Posterior vena cava (tissue), 2 donors: ENCODE data around the gene KLHL5. TPM values are rescaled to one million over a fixed set of nuclear protein-coding genes. Genes with fewer than 3 reads are reported as not detected.
"Not testable (repeated sequence)": the region's sequence is repeated elsewhere in the genome, so short reads cannot be mapped to it uniquely, and the experiment has no call there.

Source experiments
- DNase-seq: peaks from one replicate; pipeline ENCODE4 v3.0.0-alpha.2; 2020; ENCODE audit warnings: low spot score
- intact Hi-C, 2 donors: fragments of 100-400 bp; cut with DNase I; formaldehyde crosslinking; loops; one replicate each; pipeline versions ENCODE4 v1.14.1 to v1.14.2; 2022 to 2023
- long read RNA-seq, 2 donors: library from polyadenylated mRNA; unstranded; transcript quantifications; one replicate each; pipeline ENCODE4 v2.0.0, GENCODE V29; 2020 to 2021
- total RNA-seq, 2 donors: library from RNA; stranded (reverse); fragmentation: NEBNext Ultra II Directional; extraction: Animal tissue kit (Norgen Biotek cat#: 25700); gene quantifications; one replicate each; pipeline ENCODE4 v1.2.1, GENCODE V29; 2021
- donor health status: DM: yes; HTN: yes; CAD: no.
- donor health status: DM: yes; HTN: yes; CAD: no.

The KLHL5 gene, protein sequence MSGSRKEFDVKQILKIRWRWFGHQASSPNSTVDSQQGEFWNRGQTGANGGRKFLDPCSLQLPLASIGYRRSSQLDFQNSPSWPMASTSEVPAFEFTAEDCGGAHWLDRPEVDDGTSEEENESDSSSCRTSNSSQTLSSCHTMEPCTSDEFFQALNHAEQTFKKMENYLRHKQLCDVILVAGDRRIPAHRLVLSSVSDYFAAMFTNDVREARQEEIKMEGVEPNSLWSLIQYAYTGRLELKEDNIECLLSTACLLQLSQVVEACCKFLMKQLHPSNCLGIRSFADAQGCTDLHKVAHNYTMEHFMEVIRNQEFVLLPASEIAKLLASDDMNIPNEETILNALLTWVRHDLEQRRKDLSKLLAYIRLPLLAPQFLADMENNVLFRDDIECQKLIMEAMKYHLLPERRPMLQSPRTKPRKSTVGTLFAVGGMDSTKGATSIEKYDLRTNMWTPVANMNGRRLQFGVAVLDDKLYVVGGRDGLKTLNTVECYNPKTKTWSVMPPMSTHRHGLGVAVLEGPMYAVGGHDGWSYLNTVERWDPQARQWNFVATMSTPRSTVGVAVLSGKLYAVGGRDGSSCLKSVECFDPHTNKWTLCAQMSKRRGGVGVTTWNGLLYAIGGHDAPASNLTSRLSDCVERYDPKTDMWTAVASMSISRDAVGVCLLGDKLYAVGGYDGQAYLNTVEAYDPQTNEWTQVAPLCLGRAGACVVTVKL
- 10 to 100 TPM; 39.1 to 51.7 TPM for total RNA-seq
- long read RNA-seq, donor 1, transcript KLHL5-205 (11 exons, 2,926 nt), result major isoform, 14 of 30 reads
- long read RNA-seq, donor 1, partial matches to known transcripts, result 8 of 30 reads
- long read RNA-seq, donor 1, other reads (novel, unspliced or antisense), result 7 of 30 reads
- long read RNA-seq, donor 2, partial matches to known transcripts, result 10 of 15 reads
- long read RNA-seq, donor 2, other reads (novel, unspliced or antisense), result 4 of 15 reads

DNA sequence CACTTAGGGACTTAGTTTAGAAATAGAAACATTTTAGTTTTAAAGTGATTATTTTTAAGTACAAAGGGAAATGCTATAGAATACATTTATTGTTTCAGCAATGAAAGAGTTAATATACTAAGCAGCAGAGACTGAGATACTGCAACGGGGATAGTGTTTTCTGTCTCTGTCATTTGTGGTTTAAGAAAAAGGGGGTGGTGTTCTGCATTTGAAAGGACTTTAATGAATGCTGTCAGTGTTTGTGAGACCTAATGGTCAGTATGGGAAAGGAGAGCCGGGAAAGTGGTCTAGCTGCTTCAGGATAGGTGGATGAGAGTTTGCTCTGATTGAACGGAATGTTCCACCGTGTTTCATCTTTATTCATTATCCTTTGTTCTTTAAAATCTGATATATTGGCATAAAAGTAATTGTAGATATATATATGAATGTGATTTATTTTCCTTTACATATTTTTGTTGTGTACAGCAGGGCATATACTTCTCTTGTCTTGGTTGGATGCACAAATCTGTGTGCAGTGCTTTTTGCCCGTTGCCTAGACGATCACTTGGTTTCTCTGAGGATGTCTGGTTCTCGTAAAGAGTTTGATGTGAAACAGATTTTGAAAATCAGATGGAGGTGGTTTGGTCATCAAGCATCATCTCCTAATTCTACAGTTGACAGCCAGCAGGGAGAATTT lies at the start of gene KLHL5:
TSS of gene KLHL5 (plus strand) at position 139 of the 676 bp plus-strand sequence. CDS start at position 560, 421 bp downstream.
- DNase-seq, result no peak
- intact Hi-C loops, result no loop called here

DNA sequence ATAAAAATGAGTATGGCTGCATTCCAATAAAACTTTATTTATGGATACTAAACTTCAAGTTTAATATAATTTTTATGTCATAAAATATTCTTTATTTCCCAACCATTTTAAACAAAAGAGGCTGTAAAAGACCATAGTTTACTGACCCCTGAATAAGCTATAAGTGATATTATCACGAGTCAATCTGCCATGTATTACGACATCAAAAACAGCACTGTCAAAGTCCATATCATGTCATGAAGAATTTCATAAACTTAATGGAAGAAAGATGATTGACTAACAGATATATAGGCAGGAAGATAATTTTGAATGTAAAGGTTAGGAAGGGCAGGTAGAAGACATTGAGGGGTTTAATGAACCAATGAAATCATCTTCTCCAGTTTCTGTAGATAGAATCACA lies 48.0 kb upstream of the KLHL5 start:
- no peak for DNase-seq
- intact Hi-C loops, result no loop called here

DNA sequence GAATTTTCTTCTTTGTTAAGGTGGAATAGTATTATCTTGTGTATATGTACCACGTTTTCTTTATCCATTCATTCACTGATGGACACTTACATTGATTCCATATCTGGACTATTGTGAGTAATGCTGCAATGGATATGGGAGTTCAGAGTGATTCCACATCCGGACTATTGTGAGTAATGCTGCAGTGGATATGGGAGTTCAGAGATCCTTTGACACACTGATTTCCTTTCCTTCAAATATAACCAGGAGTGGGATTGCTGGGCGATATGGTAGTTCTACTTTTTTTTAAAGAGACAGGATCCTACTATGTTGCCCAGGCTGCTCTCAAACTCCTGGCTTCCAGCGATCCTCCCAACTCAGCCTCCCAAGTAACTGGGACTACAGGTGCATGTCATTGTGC lies 41.9 kb upstream of the KLHL5 start:
- no peak for DNase-seq
- intact Hi-C loops, result no loop called here

DNA sequence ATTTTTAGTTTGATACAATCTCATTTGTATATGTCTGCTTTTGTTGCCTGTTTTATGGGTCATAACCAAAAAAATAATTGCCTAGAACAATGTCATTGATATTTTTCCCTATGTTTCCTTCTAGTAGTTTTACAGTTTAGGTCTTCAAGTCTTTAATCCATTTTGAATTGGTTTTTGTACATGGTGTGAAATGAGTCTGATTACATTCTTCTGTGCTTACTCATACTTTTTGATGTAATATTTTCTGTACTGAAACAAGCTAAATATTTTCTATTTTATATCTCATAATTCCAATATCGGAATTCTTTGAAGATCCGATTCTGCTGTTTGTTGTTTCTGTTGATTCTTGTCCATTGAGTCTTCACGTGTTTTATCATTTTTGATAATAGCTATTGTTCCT lies 40.4 kb upstream of the KLHL5 start:
- intact Hi-C loops, result no loop called here
- DNase-seq, result no peak

DNA sequence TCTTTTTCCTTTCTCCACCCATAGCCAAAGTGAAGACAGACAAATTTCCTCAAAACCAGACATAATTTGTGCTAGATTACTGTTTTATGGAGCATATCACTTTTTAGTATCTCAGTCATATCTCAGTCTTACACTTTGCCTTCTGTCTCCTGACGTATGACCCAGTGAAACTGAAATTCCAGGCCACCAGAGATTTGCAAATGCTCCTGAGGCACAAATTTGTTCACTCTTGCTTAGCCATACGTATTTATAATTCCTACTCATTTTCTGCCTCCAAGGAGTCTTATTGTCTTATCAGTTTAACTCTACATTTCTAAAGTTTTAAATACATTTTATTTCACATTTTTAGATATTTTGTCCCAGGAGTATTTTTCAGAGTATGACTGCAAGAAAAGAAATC lies 39.8 kb upstream of the KLHL5 start:
- no peak for DNase-seq
- intact Hi-C loops, result no loop called here

DNA sequence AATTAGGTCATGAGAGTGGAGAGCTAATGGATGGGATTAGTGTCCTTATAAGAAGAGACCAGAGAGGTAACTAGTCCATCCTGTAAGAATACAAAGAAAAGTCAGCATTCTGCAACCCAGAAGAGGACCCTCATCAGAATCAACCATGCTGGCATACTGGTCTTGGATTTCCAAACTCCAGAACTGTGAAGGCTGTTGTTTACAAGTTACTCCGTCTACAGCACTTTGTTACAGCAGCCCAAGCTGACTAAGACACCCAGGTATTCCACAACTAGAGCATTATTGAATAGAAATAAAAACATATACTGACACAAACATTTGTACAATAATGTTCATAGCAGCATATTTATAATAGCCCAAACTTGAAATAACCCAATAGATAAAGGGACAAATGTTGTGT lies 39.0 kb upstream of the KLHL5 start:
- no peak for DNase-seq
- intact Hi-C loops, result no loop called here

DNA sequence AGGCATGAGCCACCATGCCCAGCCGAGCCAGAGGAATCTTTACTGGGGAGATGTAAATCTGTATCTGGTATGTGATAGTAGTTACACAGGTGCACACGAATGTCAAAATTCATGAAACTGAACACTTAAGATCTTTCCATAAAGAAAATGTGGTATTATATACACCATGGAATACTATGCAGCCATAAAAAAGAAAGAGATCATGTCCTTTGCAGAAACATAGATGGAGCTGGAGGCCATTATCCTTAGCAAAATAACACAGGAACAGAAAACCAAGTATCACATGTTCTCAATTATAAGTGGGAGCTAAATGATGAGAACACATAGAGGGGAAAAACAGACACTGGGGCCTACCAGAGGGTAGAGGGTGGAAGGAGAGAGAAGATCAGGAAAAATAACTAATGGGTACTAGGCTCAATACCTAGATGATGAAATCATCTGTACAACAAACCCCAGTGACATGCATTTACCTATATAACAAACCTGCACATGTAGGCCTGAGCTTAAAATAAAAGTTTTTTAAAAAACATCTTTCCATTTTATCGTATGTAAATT lies 37.6 kb upstream of the KLHL5 start:
- no peak for DNase-seq
- intact Hi-C loops, result no loop called here

DNA sequence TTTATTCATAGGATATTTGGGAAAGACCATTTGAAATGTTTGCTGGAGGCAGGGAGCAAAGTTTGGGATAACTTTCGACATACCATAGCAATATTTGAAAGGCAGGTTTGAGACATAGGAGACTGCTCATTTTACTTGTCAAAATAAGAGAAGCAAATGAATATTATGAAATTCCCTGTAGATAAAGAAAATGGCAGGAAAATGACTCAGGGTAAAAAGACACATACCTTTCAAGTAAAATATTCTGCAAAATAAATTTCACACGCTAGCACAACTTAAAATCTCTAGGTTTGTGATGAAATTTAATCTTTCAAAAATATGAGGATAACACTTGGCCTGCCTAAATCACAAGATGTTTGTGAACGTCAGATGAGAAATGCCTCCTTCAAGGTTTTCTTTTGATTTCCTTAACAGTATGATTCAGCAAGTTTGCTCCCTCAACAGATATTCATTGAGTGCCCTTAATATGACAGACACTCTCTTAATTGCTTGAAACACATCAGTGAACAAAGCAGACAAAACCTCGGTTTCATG lies 36.4 kb upstream of the KLHL5 start:
- no peak for DNase-seq
- intact Hi-C loops, result no loop called here

DNA sequence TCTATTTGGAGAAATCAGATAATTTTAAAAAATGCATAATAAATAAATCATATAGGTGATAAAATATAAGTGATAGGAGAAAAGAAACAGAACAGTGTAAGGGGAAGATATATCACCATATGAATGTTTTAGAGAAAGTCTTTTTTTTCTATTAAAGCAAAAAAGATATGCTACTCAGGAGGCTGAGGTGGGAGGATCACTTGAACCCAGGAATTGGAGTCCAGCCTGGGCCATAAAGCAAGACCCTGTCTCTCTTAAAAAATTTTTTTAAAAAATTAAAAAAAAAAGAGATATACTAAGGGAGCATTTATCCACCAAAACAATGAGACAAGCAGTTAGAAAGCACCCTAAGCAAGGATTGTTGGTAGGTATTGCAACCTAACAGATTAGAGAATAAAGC lies 35.9 kb upstream of the KLHL5 start:
- no peak for DNase-seq
- intact Hi-C loops, result no loop called here

DNA sequence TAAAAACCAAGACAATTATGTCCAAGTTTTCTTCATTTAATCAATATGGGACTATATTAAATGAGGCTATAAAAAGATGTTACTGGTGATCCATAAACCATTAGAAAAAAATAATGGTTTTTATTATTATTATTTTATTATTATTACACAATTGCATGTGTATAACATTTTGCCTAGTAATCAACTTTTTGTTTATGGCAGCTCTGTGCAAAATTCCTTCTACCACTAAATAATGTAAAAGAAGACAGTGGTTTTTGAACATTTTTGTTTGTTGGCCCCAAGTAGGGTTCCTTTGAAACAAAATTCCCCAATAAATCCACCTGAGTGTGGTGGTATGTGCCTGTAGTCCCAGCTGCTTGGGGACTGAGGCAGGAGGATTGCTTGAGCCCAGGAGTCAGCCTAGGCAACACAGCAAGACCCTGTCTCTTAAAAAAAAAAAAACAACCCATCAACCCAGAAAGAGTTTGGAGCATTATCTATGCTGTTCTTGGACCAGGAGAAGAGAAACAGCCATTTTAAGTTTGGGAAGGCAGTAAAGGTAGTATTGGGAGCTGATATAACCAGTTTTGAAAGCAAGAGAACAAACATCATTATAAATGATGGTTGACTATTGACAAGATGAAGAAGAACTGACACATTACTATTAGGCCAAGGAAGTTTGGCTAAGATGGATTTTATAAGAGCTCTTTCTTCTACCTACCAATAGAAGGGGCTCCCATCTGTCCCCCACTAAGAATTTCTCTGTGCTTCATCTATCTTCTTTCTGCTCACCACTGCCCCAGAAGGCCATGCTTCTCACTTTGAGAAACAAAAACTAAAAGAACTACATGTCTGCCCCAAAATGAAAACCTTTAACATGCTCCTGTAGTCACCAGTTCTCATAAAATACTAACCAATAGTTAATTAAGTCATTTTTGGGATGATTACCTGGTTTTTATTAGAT lies 32.0 kb upstream of the KLHL5 start:
- intact Hi-C loops, result no loop called here
- no peak for DNase-seq

DNA sequence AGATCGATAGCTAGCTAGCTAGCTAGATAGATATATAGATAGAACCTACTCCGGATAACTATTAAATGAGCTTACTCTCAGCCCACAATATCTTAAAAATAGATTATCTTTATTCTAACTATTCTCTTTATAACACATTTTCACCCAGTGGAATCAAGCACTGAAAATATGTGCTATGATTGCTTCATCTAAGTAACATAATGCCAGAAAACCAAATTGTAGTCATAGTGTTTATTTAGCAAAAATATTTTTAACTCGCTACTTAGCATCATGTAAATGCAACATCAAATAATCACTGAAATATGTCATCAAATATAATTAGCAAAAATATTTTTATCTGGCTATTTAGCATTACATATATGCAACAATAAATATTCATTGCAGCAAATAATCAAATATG lies 31.3 kb upstream of the KLHL5 start:
- intact Hi-C loops, result no loop called here
- no peak for DNase-seq

DNA sequence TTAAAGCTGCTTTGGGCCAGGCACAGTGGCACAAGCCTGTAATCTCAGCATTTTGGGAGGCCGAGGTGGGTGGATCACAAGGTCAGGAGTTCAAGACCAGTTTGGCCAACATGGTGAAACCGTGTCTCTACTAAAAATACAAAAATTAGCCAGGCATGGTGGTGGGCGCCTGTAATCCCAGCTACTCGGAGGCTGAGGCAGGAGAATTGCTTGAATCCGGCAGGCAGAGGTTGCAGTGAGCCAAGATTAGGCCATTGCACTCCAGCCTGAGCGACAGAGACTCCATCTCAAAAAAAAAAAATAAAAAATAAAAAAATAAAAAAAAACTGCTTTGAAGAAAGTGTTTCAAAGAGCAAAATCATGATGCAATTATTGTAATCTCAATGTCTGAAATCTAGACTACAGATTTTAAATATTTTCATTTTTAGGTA lies 30.4 kb upstream of the KLHL5 start:
- DNase-seq, intact Hi-C loops: not testable (repeated sequence)

DNA sequence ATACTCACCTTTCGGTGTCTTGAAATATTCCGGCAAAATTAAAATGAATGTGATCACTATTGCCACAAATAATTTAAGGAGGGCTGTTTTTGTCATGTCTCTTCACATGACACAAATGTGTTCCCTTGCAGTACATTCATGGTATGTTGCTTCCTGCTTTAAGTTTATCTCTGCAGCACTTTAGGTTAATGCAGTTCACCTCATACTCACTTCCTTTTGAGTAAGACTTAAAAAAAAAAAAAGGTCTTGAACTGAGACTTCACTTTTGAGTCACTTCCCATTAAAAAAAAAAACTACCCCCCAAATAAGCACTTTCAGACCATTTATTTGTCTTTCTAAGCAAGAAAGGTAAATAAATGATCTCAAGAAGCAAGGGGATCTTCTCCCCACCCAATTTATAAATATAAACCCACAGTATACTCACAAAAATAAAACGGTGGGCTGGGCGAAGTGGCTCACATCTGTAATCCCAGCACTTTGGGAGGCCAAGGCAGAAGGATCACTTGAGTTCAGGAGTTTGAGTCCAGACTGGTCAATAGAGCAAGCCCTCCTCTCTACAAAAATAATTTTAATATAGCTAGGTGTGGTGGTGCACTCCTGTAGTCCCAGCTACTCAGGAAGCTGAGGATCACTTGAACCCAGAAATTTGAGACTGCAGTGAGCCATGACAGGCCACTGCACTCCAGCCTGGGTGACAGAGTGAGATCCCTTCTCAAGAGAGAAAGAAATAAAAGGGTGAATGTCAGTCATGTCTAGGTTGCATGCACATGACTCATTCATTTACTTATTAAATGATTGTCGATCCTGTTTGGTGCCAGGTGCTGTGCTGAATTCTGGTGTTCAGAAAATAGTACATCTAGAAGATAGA lies 29.6 kb upstream of the KLHL5 start, which contains the start of gene TMEM156:
TSS of gene TMEM156 (minus strand) at position 192 of the 868 bp plus-strand sequence. CDS start at position 96, 96 bp downstream.
- no peak for DNase-seq
- intact Hi-C loops, result no loop called here

DNA sequence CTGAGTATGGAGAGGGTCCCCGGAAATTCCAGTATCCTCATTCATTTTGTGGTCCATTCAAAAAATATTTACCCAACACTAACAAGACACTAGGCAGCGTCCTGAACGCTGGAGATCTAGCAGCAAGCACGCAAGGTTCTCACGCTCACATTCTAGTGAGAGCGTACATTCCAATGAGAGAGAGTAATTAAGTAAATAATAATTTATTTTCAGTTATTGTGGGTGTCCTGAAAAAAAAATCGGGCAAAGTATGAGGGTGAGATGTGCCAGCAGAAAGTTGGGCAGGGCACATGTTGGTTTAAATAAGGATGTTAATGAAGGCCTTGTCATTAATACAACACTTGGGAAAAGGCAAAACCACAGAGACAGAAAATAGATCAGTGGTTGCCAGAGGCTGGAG lies 25.9 kb upstream of the KLHL5 start:
- DNase-seq, result no peak
- intact Hi-C loops, result no loop called here

DNA sequence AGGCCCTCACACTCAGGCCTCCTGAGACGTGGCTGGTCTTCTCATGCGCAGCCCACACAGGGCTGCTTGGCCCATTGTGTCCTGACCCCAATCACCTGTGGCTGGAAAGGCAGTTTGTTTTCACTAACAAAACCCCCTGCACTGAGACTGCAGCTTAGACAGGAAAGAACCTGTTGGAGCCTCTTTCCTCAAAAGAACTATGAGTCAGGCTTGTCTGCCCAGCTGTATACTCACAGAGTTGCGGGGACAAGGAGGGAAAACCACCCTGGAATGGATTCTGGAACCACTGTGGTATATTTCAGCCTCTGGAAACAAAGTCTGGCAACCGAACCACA lies 24.6 kb upstream of the KLHL5 start:
- DNase-seq, result no peak

DNA sequence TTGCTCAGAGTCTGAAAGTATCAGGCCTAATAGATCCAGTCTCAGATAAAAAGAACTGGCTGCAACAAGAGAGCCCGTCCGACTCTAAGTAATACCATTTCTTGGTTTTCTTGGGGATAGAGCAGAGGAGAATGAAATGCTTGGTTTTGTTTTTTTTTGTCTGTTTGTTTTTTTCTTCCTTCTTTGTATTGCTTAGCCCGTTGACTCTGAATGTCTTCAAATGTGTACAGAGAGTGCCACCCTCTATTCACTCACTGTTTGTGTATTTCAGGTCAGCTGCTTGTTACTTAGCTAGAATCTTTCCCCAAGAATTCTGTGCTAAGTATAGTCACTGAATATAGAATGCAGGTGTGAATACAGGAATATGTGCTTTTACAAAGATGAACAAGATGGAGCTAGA lies 24.1 kb upstream of the KLHL5 start:
- intact Hi-C loops, result no loop called here
- no peak for DNase-seq

More for the DNA sequence above, 24.6 kb upstream of the KLHL5 start:
- intact Hi-C loops, result no loop called here

DNA sequence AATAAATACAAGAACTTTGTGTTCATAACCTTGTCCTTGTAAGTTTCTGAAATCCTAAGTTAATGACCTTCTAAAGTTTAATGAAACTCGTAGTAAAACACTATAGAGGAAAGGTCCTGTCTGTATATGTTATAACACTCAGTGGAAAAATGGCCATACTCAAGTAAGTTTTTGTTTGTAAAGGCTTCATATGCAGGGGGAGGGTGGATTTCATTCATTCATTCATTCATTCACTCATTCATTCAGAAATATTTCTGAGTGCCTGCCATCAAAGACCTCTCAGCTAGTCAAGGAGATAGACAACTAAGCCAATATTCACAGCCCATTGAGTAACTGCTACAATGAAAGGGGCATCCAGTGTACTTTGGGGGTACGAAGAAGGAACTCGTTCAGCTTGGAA lies 22.9 kb upstream of the KLHL5 start:
- no peak for DNase-seq
- intact Hi-C loops, result no loop called here
